A549 (cell line): ENCODE data around the gene SRMS.

Source experiments
- CEBPB ChIP-seq, 2 experiments: fragments of >200 bp in 1 of 2; sonication (Bioruptor Twin) in 1 of 2; formaldehyde crosslinking in 1 of 2; IDR thresholded peaks; 2 replicates each; pipeline ENCODE4 v1.6.1; 2012 to 2016
- CTCF ChIP-seq: fragments of >200 bp; sonication (Bioruptor Twin); formaldehyde crosslinking; IDR thresholded peaks from 3 replicates; pipeline ENCODE4 v1.5.1; 2016
- FOSL2 ChIP-seq, 2 experiments: fragments of 450-650 bp in 1 of 2; fragments of >200 bp in 1 of 2; sonication (Bioruptor Twin) in 1 of 2; formaldehyde crosslinking; IDR thresholded peaks; 2 replicates each; pipeline versions ENCODE4 v1.5.0 to v1.6.1; 2016 to 2020; ENCODE audit warnings: mild to moderate bottlenecking in 1 of 2, moderate library complexity in 1 of 2
- JUN ChIP-seq, 2 experiments: fragments of >200 bp; sonication (Bioruptor Twin); formaldehyde crosslinking; IDR thresholded peaks; 2 replicates in 1 of 2; 3 replicates in 1 of 2; pipeline ENCODE4 v1.6.1; 2016 to 2017
- MAFK ChIP-seq: fragments of 450-650 bp; IDR thresholded peaks from 2 replicates; pipeline ENCODE4 v1.6.1; 2014; ENCODE audit not compliant: partially characterized antibody
- PBX3 ChIP-seq: IDR thresholded peaks from 2 replicates; pipeline ENCODE4 v1.6.1; 2012
- POLR2A ChIP-seq: IDR thresholded peaks from 2 replicates; pipeline ENCODE4 v1.6.1; 2012; ENCODE audit warnings: mild to moderate bottlenecking, low read length
- POLR2AphosphoS2 ChIP-seq: conservative IDR thresholded peaks from 2 replicates; pipeline ENCODE4 v1.6.1; 2012; ENCODE audit warnings: low read length, improper control_type of control experiment, inconsistent platforms
- RFX5 ChIP-seq: fragments of 450-650 bp; IDR thresholded peaks from 2 replicates; pipeline ENCODE4 v1.7.1; 2014; ENCODE audit warnings: antibody characterized with exemption, mild to moderate bottlenecking, moderate library complexity
- SMC3 ChIP-seq: fragments of >200 bp; sonication (Bioruptor Twin); formaldehyde crosslinking; IDR thresholded peaks from 3 replicates; pipeline ENCODE4 v1.6.1; 2018; ENCODE audit warnings: inconsistent platforms

GRCh38 chr20:63568986-63569949 lies 21.7 kb upstream of the SRMS start:
- TF ChIP-seq POLR2A, result no peak
- no peak for TF ChIP-seq MAFK
- TF ChIP-seq RFX5, result no peak
- TF ChIP-seq CTCF, result no peak
- no peak for TF ChIP-seq CEBPB (IDR thresholded peaks at IDR 0.05)
- TF ChIP-seq POLR2AphosphoS2, result no peak
- TF ChIP-seq JUN (IDR thresholded peaks at IDR 0.05), result no peak
- no peak for TF ChIP-seq SMC3
- no peak for TF ChIP-seq PBX3
- no peak for TF ChIP-seq FOSL2 (IDR thresholded peaks at IDR 0.05)
- no peak for TF ChIP-seq FOSL2 (CRISPR knock-in tag; IDR thresholded peaks at IDR 0.05)
